SK-N-SH (cell line): ENCODE measurements around the gene LRIT2. TPM values are rescaled to one million over a fixed set of nuclear protein-coding genes. Genes with fewer than 3 reads are reported as not detected.
A peak's percentile ranks its signal among the peaks of the same experiment; 100 is the strongest.

Experiments used
- CTCF ChIA-PET: fragments of 300-600, 350-600 bp; formaldehyde crosslinking; extraction: SDS; loops from one replicate; lab custom pipeline; 2021; lab: Yijun Ruan, JAX
- POLR2A ChIA-PET: fragments of 350-600 bp; sonication (Branson Sonifier 250); formaldehyde crosslinking; extraction: SDS; loops from one replicate; lab custom pipeline; 2020; ENCODE audit warnings: antibody characterized with exemption, inconsistent platforms; lab: Yijun Ruan, JAX
- DNase-seq: peaks from one replicate; pipeline ENCODE4 v3.0.0; 2012
- H2AFZ ChIP-seq: fragments of 200-600 bp; sonication (generic); 2 replicates; pipeline ENCODE4 v1.8.1; 2016; ENCODE audit warnings: antibody characterized with exemption, mild to moderate bottlenecking, low read depth
- H3F3A ChIP-seq: fragments of 200-600 bp; sonication (generic); replicated peaks from 2 replicates; pipeline ENCODE3; 2016; ENCODE audit warnings: antibody characterized with exemption, mild to moderate bottlenecking; ENCODE audit not compliant: insufficient read depth
- H3K27ac ChIP-seq, 2 experiments: fragments of 200-500 bp in 1 of 2; fragments of 200-600 bp in 1 of 2; sonication (Bioruptor generic) in 1 of 2; sonication (generic), shearing (Covaris generic) in 1 of 2; 2 replicates each; pipeline versions ENCODE4 v1.5.1 to v1.6.1; 2014 to 2016; ENCODE audit warnings: low read depth in 2 of 2, inconsistent platforms in 1 of 2, low read length in 1 of 2, mild to moderate bottlenecking in 1 of 2, mixed read lengths in 1 of 2
- H3K27me3 ChIP-seq: fragments of 200-600 bp; sonication (generic), shearing (Covaris generic); 2 replicates; pipeline ENCODE4 v1.6.1; 2016; ENCODE audit warnings: mixed run types; ENCODE audit not compliant: insufficient read depth
- H3K36me3 ChIP-seq, 2 experiments: fragments of 200-500 bp in 1 of 2; fragments of 200-600 bp in 1 of 2; sonication (Bioruptor generic) in 1 of 2; sonication (generic) in 1 of 2; replicated peaks in 1 of 2; 2 replicates each; pipeline versions ENCODE3 to v1.5.1; 2014 to 2016; ENCODE audit warnings: low read length in 1 of 2, mild to moderate bottlenecking in 1 of 2; ENCODE audit not compliant: insufficient read depth in 2 of 2, control insufficient read depth in 1 of 2
- H3K4me1 ChIP-seq, 2 experiments: fragments of 200-500 bp in 1 of 2; fragments of 200-600 bp in 1 of 2; sonication (Bioruptor generic) in 1 of 2; sonication (generic), shearing (Covaris generic) in 1 of 2; 2 replicates each; pipeline versions ENCODE4 v1.5.1 to v1.6.1; 2014 to 2016; ENCODE audit warnings: low read depth in 1 of 2, low read length in 1 of 2, mixed run types in 1 of 2; ENCODE audit not compliant: insufficient read depth in 2 of 2, control insufficient read depth in 1 of 2
- H3K4me2 ChIP-seq: fragments of 200-600 bp; sonication (generic), shearing (Covaris generic); 2 replicates; pipeline ENCODE4 v1.6.1; 2017; ENCODE audit warnings: mixed run types
- H3K4me3 ChIP-seq, 2 experiments: fragments of 200-500 bp in 1 of 2; fragments of 200-600 bp in 1 of 2; sonication (Bioruptor generic) in 1 of 2; sonication (generic), shearing (Covaris generic) in 1 of 2; 2 replicates each; pipeline versions ENCODE4 v1.5.1 to v1.8.1; 2014 to 2016; ENCODE audit warnings: low read depth in 2 of 2, inconsistent platforms in 1 of 2, low read length in 1 of 2, mild to moderate bottlenecking in 1 of 2, mixed read lengths in 1 of 2, moderate library complexity in 1 of 2
- H3K79me2 ChIP-seq: fragments of 200-600 bp; sonication (generic); 2 replicates; pipeline ENCODE4 v1.8.1; 2017; ENCODE audit warnings: mild to moderate bottlenecking; ENCODE audit not compliant: insufficient read depth
- H3K9ac ChIP-seq: fragments of 200-600 bp; sonication (generic); 2 replicates; pipeline ENCODE4 v1.6.1; 2017; ENCODE audit warnings: mixed run types
- H3K9me2 ChIP-seq: fragments of 200-600 bp; sonication (generic); 2 replicates; pipeline ENCODE4 v1.6.1; 2017; ENCODE audit warnings: mixed run types
- H3K9me3 ChIP-seq: fragments of 200-600 bp; sonication (generic); 2 replicates; pipeline ENCODE4 v1.6.1; 2017; ENCODE audit warnings: mixed run types, mild to moderate bottlenecking, moderate library complexity
- H4K20me1 ChIP-seq: fragments of 200-600 bp; sonication (generic); 2 replicates; pipeline ENCODE4 v1.6.1; 2017; ENCODE audit warnings: mild to moderate bottlenecking, mixed run types; ENCODE audit not compliant: insufficient read depth
- FOXM1 ChIP-seq: IDR thresholded peaks from 2 replicates; pipeline ENCODE4 v1.4.0; 2012; ENCODE audit warnings: low read depth, mild to moderate bottlenecking
- GATA2 ChIP-seq: sonication (generic); formaldehyde crosslinking; IDR thresholded peaks from 2 replicates; pipeline ENCODE4 v1.5.0; 2020; ENCODE audit warnings: mild to moderate bottlenecking, missing genetic modification reagents
- MAX ChIP-seq: IDR thresholded peaks from 2 replicates; pipeline ENCODE4 v1.4.0; 2012; ENCODE audit warnings: low read depth
- MXI1 ChIP-seq: IDR thresholded peaks from 2 replicates; pipeline ENCODE4 v1.6.1; 2012; ENCODE audit warnings: mild to moderate bottlenecking, low read depth, low read length, improper control_type of control experiment
- PBX3 ChIP-seq: IDR thresholded peaks from 2 replicates; pipeline ENCODE4; 2012
- RCOR1 ChIP-seq: fragments of 150-350 bp; IDR thresholded peaks from 2 replicates; pipeline ENCODE4 v1.6.1; 2017; ENCODE audit warnings: antibody characterized with exemption, low read length
- REST ChIP-seq: IDR thresholded peaks from 2 replicates; pipeline ENCODE4 v1.6.1; 2012; ENCODE audit warnings: mild to moderate bottlenecking, low read depth, low read length, moderate library complexity
- RFX5 ChIP-seq: IDR thresholded peaks from 2 replicates; pipeline ENCODE4 v1.6.1; 2012; ENCODE audit warnings: mild to moderate bottlenecking, improper control_type of control experiment, low read length
- SIN3A ChIP-seq: IDR thresholded peaks from 2 replicates; pipeline ENCODE4 v1.6.1; 2012; ENCODE audit warnings: low read depth, mild to moderate bottlenecking, low read length, moderate library complexity, borderline replicate concordance
- SMC3 ChIP-seq: IDR thresholded peaks from 2 replicates; pipeline ENCODE4 v1.6.1; 2012; ENCODE audit warnings: low read depth, low read length, improper control_type of control experiment
- TEAD4 ChIP-seq: IDR thresholded peaks from 2 replicates; pipeline ENCODE4 v1.4.0; 2012; ENCODE audit warnings: mild to moderate bottlenecking, borderline replicate concordance; ENCODE audit not compliant: insufficient read depth
- YY1 ChIP-seq: IDR thresholded peaks from 2 replicates; pipeline ENCODE4 v1.4.0; 2012; ENCODE audit warnings: low read depth, mild to moderate bottlenecking
- WGBS: methylation state at CpG from one replicate; pipeline ENCODE4 v1.1.6; 2017; ENCODE audit warnings: low lambda C conversion rate; 5-methylcytosine and 5-hydroxymethylcytosine counted together
- polyA plus RNA-seq, 3 experiments: library from polyadenylated mRNA; depleted of rRNA; stranded (reverse); fragments of >200 nt; gene quantifications; 2 replicates each; pipeline ENCODE4 v1.2.3, GENCODE V29; 2012
- TF ChIP-seq, protein P1 (sequence below): fragments of 150-350 bp; IDR thresholded peaks from 2 replicates; pipeline ENCODE4 v1.6.1; 2017; ENCODE audit warnings: antibody characterized with exemption, low read length, low read depth, borderline replicate concordance
- TF ChIP-seq, protein P2 (sequence below): IDR thresholded peaks from 2 replicates; pipeline ENCODE4 v1.4.0; 2012; ENCODE audit warnings: low read depth, borderline replicate concordance
- TF ChIP-seq, protein P3 (sequence below): fragments of 200-600 bp; sonication (generic); IDR thresholded peaks from 2 replicates; pipeline ENCODE4 v1.6.1; 2017; ENCODE audit warnings: antibody characterized with exemption, mild to moderate bottlenecking, moderate library complexity

Gene LRIT2
- polyA plus RNA-seq, 1 of the 3 experiments (the other 2 are of a cell fraction): not detected

- Histone ChIP-seq H3K27ac (no peak within 1 kb of the TSS), H3K9ac (no peak within 1 kb of the TSS), H3K9me3 (no peaks in the 10 kb centered on the region), H3F3A (no peaks in the 10 kb centered on the region), H3K9me2 (no peaks in the 10 kb centered on the region), H3K36me3 (no peaks in the 10 kb centered on the region), H3K79me2 (no peaks in the 10 kb centered on the region), H2AFZ (no peak within 1 kb of the TSS), H3K4me3 (peak within 1 kb of the TSS; percentile 42 to 47), H3K27me3 (no peaks in the 10 kb centered on the region), H4K20me1 (no peaks in the 10 kb centered on the region), H3K4me2 (peak within 1 kb of the TSS; percentile 88), H3K4me1 (peaks cover 0 to 11% of the 10 kb centered on the region in 2 experiments; a peak in 1 of 4 replicates)
- ChIA-PET POLR2A (no interaction called here), CTCF (interaction anchor here (0.7 to 5.7 kb wide), 5 partner anchors 11 to 47 kb away, joined by 3 to 34 read pairs (median 4); no protein-coding TSS in a partner anchor)
- peak; percentile 23; the same call in 1 of the 2 replicates for TF ChIP-seq MXI1
- no peak for TF ChIP-seq TEAD4
- DNase-seq: peak; percentile 86
- 3% methylated on average over 32 of the region's 61 CpGs for WGBS
Measured at GRCh38 chr10:84194424-84195043, 30.8 kb downstream of the LRIT2 start, which contains the start of gene CDHR1. Gene CDHR1, plus strand, starts transcription at chr10:84194537. Its CDS starts 224 bp downstream, at chr10:84194761.

- no peaks in the 10 kb centered on the region for H3K27me3 ChIP-seq
- no peaks in the 10 kb centered on the region for H3F3A ChIP-seq
- peak overlapping the region; percentile 42 to 47 for H3K4me3 ChIP-seq
- no peaks in the 10 kb centered on the region for H3K9me2 ChIP-seq
- no peaks in the 10 kb centered on the region for H3K36me3 ChIP-seq
- POLR2A ChIA-PET: no interaction called here
- CTCF ChIA-PET: interaction anchor here (1.3 to 5.7 kb wide), 3 partner anchors 11 to 46 kb away, joined by 4 to 34 read pairs (median 4); no protein-coding TSS in a partner anchor
- H2AFZ ChIP-seq: no peak overlapping the region
- peak overlapping the region; percentile 88 for H3K4me2 ChIP-seq
- no peak overlapping the region for H3K9ac ChIP-seq
- H3K4me1 ChIP-seq: peaks cover 0 to 11% of the 10 kb centered on the region in 2 experiments; a peak in 1 of 4 replicates
- 49% methylated on average over 5 of the region's 5 CpGs for WGBS
- H3K9me3 ChIP-seq: no peaks in the 10 kb centered on the region
- no peak overlapping the region for H3K27ac ChIP-seq
- no peaks in the 10 kb centered on the region for H3K79me2 ChIP-seq
- no peaks in the 10 kb centered on the region for H4K20me1 ChIP-seq
- DNase-seq: no peak
- TF ChIP-seq GATA2 (CRISPR knock-in tag) (no peak), MXI1 (no peak), SIN3A (no peak), SMC3 (no peak), YY1 (no peak), RCOR1 (no peak), PBX3 (no peak), RFX5 (no peak), FOXM1 (no peak), REST (no peak), MAX (no peak)
- TF ChIP-seq, protein P1, sequence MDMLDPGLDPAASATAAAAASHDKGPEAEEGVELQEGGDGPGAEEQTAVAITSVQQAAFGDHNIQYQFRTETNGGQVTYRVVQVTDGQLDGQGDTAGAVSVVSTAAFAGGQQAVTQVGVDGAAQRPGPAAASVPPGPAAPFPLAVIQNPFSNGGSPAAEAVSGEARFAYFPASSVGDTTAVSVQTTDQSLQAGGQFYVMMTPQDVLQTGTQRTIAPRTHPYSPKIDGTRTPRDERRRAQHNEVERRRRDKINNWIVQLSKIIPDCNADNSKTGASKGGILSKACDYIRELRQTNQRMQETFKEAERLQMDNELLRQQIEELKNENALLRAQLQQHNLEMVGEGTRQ: no peak
- TF ChIP-seq, protein P2, sequence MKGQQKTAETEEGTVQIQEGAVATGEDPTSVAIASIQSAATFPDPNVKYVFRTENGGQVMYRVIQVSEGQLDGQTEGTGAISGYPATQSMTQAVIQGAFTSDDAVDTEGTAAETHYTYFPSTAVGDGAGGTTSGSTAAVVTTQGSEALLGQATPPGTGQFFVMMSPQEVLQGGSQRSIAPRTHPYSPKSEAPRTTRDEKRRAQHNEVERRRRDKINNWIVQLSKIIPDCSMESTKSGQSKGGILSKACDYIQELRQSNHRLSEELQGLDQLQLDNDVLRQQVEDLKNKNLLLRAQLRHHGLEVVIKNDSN: no peak
- TF ChIP-seq, protein P3, sequence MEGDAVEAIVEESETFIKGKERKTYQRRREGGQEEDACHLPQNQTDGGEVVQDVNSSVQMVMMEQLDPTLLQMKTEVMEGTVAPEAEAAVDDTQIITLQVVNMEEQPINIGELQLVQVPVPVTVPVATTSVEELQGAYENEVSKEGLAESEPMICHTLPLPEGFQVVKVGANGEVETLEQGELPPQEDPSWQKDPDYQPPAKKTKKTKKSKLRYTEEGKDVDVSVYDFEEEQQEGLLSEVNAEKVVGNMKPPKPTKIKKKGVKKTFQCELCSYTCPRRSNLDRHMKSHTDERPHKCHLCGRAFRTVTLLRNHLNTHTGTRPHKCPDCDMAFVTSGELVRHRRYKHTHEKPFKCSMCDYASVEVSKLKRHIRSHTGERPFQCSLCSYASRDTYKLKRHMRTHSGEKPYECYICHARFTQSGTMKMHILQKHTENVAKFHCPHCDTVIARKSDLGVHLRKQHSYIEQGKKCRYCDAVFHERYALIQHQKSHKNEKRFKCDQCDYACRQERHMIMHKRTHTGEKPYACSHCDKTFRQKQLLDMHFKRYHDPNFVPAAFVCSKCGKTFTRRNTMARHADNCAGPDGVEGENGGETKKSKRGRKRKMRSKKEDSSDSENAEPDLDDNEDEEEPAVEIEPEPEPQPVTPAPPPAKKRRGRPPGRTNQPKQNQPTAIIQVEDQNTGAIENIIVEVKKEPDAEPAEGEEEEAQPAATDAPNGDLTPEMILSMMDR: no peak
Measured at GRCh38 chr10:84193846-84194423, 31.4 kb downstream of the LRIT2 start.
